GM04503 (cell line): ENCODE data around the gene ALK.

ENCODE experiments used
- DNase-seq: peaks from one replicate; pipeline ENCODE4 v3.0.0-alpha.2; 2012; ENCODE audit warnings: low read depth

The ALK gene

DNA sequence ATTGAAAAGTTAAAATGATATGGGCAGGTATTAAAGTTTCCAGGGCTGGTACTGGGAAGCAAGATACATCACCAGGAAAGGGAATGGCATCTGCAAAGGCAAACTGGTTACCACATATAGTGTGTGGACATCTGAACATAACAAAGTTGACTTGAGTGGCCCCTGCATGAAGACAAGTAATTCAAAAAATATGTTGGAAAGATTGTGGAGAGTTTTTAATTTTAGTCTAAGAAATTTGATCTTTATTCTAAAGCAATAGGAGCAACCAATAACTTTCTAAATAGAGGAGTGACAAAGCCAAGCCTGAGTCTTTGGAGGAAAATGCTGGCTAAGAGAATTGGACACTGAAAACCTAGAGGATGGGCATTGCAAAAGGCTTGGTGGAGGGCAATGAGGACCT lies 278.2 kb downstream of the ALK start:
- no peak for DNase-seq

DNA sequence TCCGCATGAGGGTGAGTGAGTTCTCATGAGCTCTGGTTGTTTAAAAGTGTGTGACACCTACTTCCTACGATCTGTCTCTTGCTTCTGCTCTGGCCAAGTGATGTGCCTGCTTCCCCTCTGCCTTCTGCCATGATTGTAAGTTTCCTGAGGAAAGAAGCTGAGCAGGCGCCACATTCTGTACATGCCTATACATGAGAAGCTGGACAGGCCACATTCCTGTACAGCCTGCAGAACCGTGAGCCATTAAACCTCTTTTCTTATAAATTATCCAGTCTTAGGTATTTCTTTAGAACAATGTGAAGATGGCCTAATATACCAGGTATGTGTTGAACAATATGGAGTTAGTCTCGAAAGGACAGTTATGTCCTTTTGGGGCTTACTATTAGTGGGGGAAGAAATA lies 281.0 kb downstream of the ALK start:
- no peak for DNase-seq

- DNase-seq = no peak
Measured at GRCh38 chr2:29638641-29639040, 282.7 kb downstream of the ALK start.

- DNase-seq = no peak
Measured at GRCh38 chr2:29634916-29635315, 286.5 kb downstream of the ALK start.

DNA sequence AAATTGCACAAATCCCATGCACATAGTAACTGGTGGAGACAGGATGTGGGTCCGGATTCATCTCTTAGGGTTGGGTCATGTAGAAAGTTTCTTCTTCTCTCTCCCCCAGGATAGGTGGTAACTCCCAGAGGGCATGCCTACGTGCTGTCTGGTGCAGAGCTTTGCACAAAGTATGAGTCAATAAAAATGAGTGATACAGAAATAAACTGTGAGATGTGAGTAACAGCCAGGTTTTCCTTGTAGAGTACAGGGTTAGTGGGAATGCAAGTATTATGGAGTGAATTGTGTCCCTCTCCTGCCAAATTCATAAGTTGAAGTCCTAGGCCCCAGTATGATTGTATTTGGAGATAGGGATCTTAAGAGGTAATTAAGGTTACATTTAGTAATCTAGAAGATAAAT lies 289.4 kb downstream of the ALK start:
- DNase-seq = peak; percentile 16

GRCh38 chr2:29629495-29629894 lies 291.9 kb downstream of the ALK start:
- DNase-seq = no peak

- DNase-seq = no peak
Measured at GRCh38 chr2:29628862-29629261, 292.5 kb downstream of the ALK start.

DNA sequence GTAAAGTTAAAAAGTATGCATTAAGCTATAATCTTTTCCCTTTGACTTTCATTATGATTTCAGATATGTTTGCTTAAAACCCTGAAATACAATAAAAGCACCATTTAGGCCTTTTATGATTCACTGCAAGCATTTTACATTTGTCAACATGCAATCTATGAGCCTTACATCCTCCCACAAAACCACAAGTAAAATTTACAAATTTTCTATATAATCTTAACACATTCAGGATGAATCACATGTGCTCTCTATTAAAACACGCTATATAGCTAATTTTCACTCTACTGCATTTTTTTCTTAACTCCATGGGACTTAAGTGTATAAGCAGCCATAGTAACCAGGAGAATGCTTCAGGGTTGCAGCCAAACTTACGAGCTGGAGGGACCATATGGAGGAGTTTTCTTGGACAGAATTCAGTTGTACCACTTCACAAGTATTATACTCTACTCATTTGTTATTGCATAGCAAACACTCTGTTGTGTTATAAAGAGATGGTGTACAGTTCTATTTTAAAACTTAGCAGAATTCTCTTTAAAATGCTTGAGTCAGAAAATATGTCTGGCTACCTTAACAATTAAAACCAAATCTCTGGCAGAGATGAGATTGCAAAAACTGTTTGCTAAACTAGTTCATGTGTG lies 293.2 kb downstream of the ALK start:
- no peak for DNase-seq

GRCh38 chr2:29627279-29627711 lies 294.1 kb downstream of the ALK start:
- DNase-seq = peak; percentile 9

DNA sequence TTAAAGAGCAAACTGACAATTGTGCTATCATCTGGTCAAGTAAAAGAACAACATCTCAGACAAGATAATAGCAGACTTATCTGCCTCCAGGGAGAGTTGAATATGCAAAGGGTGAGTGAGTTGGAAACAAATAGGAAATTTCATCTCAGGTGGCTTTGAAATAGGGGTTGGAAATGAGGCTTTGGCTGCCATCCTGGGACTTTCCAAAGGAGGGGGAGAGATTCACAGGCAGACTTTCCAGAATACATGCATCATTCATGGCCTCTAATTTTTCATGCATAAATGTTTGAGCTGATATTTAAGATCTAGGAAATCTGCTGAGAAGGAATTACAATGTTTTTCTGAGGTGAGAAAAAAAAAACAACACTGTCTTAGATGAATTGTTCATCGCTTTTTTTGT lies 300.5 kb downstream of the ALK start:
- DNase-seq = no peak

DNA sequence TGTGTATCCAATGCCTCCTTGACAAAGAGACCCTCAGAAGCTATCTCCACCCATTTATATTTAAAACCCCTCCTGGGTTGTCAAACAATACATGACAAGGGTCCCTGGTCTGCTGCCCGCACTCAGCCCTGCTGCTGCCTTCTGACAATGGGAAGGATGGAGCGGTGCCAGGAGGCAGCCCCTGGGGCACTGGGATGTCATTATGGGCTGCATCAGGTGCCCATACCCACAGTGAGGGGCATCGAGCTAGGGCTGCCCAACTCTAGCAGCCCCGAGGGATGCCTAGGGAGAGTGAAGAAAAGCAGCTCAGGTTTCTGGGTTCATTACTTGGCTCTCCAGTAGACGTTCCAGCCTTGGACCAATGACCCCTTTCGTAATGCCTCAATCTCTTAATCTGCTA lies 301.7 kb downstream of the ALK start:
- DNase-seq = no peak

DNA sequence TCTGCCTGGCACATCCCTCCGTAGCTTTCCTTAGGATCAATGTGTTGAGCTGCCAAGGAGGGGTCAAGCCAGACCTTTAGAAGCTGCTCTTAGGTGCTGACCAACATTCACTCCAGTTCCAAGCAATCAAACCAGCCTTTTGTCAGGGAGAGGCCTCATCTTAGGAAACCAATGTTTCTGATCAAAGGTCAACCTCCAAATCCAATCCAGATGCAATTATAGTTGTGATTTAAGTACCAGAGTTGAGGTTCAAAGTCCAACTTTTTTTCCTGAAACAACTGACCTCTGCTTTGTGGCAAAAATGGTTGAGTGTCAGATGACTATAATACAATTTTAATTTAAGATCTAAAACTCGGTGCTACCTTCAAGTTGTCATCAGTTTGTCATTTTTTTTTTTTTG lies 303.4 kb downstream of the ALK start:
- DNase-seq = no peak

DNA sequence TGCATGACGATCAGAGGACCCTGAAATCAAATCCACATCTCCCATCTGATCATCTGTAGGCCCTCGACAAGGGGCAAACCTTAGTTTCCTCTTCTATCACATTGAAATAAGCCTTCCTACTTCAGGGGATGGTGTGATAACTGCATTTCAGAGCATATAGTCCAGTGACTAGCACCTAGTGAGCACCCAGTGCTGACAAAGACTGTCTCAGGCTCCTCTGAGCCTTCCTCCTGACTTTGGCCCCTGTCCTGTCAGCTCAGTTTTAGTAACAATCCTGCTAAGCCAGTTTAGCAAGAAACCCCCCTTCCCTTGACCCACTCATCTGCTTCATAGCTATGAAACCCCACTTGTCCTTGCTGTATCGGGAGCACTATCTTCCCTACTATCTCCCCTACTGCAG lies 304.0 kb downstream of the ALK start:
- DNase-seq = no peak

- DNase-seq = no peak
Measured at GRCh38 chr2:29616569-29616968, 304.8 kb downstream of the ALK start.

- DNase-seq = no peak
Measured at GRCh38 chr2:29615841-29616240, 305.5 kb downstream of the ALK start.

GRCh38 chr2:29615183-29615582 lies 306.2 kb downstream of the ALK start:
- DNase-seq = no peak

DNA sequence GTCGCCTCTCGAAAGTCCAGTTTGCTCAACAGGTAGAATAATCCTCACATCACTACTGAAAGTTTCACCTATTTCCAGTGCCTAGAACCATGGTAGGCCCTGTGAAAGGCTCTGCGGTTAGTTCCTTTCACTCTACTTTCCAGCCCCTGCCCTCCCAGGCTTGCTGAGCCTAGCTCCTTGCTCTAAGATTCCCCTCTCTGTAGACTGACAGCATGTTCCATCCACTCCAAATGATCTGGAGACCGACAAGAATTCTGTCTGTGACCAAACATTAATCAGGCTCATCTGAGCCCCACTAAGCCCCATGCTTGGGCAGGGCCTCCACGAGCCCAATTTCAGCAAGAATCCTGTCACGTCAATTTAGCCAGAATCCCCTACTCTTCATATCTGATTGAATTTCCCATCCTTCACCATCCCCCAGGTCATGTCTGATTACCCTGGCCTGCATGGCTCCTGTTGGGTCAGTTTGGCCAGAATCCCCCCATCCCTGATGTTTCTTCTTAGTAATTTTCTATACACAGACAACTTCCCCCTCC lies 307.0 kb downstream of the ALK start:
- no peak for DNase-seq

DNA sequence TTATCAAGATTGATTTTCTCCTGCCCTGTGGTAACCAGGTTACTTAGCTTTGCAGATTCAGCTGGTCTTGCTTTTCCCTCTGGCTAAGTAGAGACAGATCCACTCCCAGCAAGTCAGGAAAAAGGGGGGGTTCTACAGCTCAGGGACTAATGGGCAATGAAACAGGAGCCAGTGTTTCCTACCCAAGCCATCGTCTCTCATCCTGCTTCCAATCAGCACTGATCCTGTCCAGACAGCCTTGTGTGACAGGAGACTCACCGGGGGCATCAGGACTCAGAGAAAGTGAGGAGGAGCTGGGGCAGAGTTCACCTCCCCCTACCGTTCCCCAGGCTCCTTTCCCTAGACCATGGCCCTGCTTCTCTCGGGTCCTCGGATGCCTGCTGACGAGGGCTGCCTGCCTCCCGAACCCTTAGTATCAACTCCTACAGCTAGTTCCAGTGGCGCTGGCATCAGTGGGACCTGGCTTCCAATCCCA lies 307.6 kb downstream of the ALK start:
- no peak for DNase-seq

DNA sequence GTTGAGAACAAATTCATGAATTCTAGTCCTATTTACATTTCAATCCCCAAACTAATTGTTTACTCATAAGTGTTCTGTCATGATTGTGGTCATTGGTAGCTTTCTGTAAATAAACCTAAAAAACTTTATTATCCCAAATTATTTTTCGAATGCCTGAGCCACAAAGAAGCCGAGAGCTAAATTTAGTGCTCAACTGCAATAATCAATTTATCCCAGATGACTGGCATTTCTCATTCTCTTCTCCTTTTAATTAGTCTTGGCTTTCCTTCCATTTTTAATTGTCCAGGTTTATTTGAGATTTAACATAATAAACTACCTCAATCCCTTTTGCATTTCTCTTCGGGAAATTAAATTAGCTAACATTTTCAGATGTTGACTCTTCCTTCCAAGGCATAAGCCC lies 308.3 kb downstream of the ALK start:
- no peak for DNase-seq

- no peak for DNase-seq
Measured at GRCh38 chr2:29612568-29612967, 308.8 kb downstream of the ALK start.

GRCh38 chr2:29611850-29612249 lies 309.5 kb downstream of the ALK start:
- no peak for DNase-seq

- DNase-seq = no peak
Measured at GRCh38 chr2:29611261-29611660, 310.1 kb downstream of the ALK start.

GRCh38 chr2:29610569-29610968 lies 310.8 kb downstream of the ALK start:
- no peak for DNase-seq

DNA sequence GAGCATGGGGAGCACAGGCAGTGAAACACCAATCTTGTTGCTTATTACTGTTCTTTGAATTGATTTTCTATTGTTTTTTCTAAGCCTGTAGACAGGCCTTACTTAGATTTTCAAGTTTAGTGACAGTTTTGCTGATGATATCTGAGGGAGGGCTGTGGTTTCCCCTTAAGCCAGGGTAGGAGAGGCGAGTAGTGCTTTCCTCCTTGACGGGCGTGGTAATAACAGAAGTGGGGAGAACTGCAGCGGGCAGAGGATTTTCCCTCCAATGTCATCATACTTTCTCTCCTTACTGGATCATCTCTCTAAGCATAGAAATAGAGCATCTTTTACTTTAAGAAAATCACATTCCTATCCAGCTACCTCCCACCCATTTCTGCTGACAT lies 314.4 kb downstream of the ALK start:
- DNase-seq = no peak
